Measurements from ENCODE around the gene DSCAM. TPM values are rescaled to one million over a fixed set of nuclear protein-coding genes. Genes with fewer than 3 reads are reported as not detected.

Gene DSCAM
- total and polyA plus RNA-seq, 10 donors = 0.02 to 2.7 (median 2.0) TPM

DNA sequence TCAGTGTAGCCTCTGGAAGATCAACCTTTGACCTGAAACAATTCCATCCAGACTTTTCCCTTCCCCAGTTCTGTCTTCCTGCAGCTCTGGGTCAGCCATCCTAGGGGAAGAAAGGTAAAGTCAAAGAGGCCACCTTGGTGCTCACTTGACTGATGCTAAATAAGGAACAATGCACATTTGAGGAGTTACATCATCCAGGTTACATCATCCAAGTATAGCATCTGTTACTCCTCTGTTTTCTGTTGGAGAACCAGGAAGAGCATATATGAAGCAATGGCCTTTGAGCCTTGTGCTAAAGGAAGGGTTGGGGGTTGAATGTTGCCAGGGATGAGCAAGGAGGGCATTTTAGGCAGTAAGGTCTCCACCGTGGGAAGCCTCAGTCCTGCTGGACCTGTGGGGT is 3.1 kb upstream of the DSCAM start:
- 71 to 89% (median 79%) methylated on average over 1 of the region's 1 CpG for WGBS, 5 donors
- peaks cover 0 to 46% (median 13%) of the 10 kb centered on the region in 7 donors for H3K27me3 ChIP-seq (replicated peaks in 1 of 7)
- TF ChIP-seq, protein P1, sequence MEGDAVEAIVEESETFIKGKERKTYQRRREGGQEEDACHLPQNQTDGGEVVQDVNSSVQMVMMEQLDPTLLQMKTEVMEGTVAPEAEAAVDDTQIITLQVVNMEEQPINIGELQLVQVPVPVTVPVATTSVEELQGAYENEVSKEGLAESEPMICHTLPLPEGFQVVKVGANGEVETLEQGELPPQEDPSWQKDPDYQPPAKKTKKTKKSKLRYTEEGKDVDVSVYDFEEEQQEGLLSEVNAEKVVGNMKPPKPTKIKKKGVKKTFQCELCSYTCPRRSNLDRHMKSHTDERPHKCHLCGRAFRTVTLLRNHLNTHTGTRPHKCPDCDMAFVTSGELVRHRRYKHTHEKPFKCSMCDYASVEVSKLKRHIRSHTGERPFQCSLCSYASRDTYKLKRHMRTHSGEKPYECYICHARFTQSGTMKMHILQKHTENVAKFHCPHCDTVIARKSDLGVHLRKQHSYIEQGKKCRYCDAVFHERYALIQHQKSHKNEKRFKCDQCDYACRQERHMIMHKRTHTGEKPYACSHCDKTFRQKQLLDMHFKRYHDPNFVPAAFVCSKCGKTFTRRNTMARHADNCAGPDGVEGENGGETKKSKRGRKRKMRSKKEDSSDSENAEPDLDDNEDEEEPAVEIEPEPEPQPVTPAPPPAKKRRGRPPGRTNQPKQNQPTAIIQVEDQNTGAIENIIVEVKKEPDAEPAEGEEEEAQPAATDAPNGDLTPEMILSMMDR (IDR thresholded peaks at IDR 0.05 in 8 of 11, conservative IDR thresholded peaks at IDR 0.05 in 3 of 11) = no peak
- no peak for TF ChIP-seq POLR2A (IDR thresholded peaks at IDR 0.05)
- TF ChIP-seq POLR2AphosphoS5 (IDR thresholded peaks at IDR 0.05) = no peak

DNA sequence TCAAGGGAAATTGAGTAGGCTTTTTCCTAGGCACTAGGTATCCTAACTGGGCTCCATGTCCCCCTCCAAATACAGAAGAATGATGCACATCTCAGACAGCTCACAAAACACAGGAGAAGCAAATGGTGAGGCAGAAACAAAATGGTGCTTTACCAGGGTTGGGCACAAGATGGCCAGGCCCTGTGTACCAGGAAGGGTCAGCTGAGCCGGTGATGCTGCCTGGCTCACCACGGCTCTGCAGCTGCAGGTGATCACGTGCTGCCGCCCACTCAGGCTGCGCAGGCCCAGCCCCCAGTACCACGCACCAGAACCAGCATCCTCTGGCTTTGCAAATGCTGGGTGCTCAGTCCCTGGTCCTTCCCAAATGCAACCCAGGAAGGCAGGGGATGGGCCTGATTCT is 993 bp upstream of the DSCAM start:
- Histone ChIP-seq H3K9me3 (no peaks in the 10 kb centered on the region), H3K27ac (no peak overlapping the region), H3K36me3 (no peaks in the 10 kb centered on the region), H3K27me3 (replicated peaks in 1 of 7) (peaks cover 0 to 54% (median 17%) of the 10 kb centered on the region in 7 donors), H3K4me1 (peaks cover 0 to 3% (median 0%) of the 10 kb centered on the region in 6 donors), H3K4me3 (no peak overlapping the region)
- 86 to 92% (median 91%) methylated on average over 6 of the region's 6 CpGs for WGBS, 5 donors
- intact Hi-C loops (cut with DNase I; ENCODE audit: low total_unique reads) = no loop called here
- TF ChIP-seq POLR2A (IDR thresholded peaks at IDR 0.05) (no peak), POLR2AphosphoS5 (IDR thresholded peaks at IDR 0.05) (no peak)
- DNase-seq = no peak

More for the DNA sequence above, 3.1 kb upstream of the DSCAM start:
- Histone ChIP-seq H3K4me3 (no peak overlapping the region), H3K9me3 (no peaks in the 10 kb centered on the region), H3K4me1 (peaks cover 0 to 3% (median 0%) of the 10 kb centered on the region in 6 donors), H3K36me3 (no peaks in the 10 kb centered on the region), H3K27ac (no peak overlapping the region)
- DNase-seq = no peak
- intact Hi-C loops (cut with DNase I; ENCODE audit: low total_unique reads) = no loop called here

DNA sequence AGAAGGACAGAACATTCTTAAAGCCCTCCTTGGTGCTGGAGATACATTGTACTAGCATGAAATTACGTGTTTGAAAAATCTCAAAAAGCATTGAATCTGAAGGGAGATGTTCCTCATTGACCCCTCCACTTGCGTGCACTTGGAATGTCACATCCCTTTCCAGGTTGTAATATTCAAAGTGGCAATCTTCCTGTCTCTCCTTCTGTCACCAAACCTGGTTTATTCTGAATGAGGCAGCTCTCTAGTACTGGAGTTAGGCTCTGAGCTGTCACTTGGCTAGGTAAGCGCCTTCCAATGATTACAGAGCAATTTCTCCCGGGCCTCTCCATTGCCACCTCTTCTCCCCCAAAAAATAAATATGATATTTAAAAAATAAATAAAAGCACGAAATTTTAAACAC is 855 bp downstream of the DSCAM start:
- Histone ChIP-seq H3K36me3 (no peaks in the 10 kb centered on the region), H3K4me1 (peaks cover 0 to 8% (median 0%) of the 10 kb centered on the region in 6 donors), H3K9me3 (no peaks in the 10 kb centered on the region), H3K4me3 (peak overlapping the region in 1 of 8 donors; percentile 51), H3K27ac (peak overlapping the region in 1 of 8 donors; percentile 26), H3K27me3 (replicated peaks in 1 of 7) (peaks cover 0 to 72% (median 23%) of the 10 kb centered on the region in 7 donors)
- no peak for DNase-seq
- TF ChIP-seq, protein P1 (IDR thresholded peaks at IDR 0.05 in 8 of 11, conservative IDR thresholded peaks at IDR 0.05 in 3 of 11) = no peak
- TF ChIP-seq POLR2AphosphoS5 (IDR thresholded peaks at IDR 0.05) (no peak), POLR2A (IDR thresholded peaks at IDR 0.05) (no peak)
- intact Hi-C loops (cut with DNase I; ENCODE audit: low total_unique reads) = no loop called here
- 27 to 41% (median 32%) methylated on average over 5 of the region's 5 CpGs for WGBS, 5 donors

DNA sequence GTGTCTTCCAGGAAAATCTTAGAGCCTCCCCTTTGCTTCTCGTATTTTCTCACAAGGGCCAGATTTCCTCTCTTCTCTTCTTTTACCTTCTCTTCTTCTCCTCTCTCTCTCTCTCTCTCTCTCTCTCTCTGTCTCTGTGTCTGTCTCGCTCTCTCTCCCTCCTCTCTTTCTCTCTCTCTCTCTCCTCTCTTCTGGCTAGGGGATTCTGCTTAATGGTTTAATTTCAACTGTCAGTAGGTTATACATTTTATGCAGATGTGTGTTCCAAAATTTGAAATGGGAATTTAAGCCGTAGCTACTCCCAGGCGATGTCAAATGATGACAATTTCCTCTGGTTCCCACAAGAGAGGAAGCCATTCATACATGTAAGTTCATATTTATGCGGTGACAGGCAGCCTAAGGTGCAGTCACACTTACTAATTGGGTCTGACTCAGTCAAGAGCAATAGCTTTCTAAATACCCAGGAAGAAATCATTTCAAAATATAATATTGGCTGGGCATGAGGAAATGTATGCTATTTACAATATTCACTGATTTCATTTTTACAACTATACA is 1.4 kb downstream of the DSCAM start:
- Histone ChIP-seq H3K27ac (peak overlapping the region in 1 of 8 donors; percentile 26), H3K4me3 (no peak overlapping the region), H3K4me1 (peaks cover 0 to 8% (median 0%) of the 10 kb centered on the region in 6 donors), H3K9me3 (no peaks in the 10 kb centered on the region), H3K27me3 (replicated peaks in 1 of 7) (peaks cover 0 to 78% (median 26%) of the 10 kb centered on the region in 7 donors), H3K36me3 (no peaks in the 10 kb centered on the region)
- TF ChIP-seq, protein P1 (IDR thresholded peaks at IDR 0.05 in 8 of 11, conservative IDR thresholded peaks at IDR 0.05 in 3 of 11) = no peak
- TF ChIP-seq POLR2AphosphoS5 (IDR thresholded peaks at IDR 0.05) (no peak), POLR2A (IDR thresholded peaks at IDR 0.05) (no peak)
- DNase-seq = no peak
- intact Hi-C loops (cut with DNase I; ENCODE audit: low total_unique reads) = no loop called here
- 38 to 52% (median 42%) methylated on average over 5 of the region's 5 CpGs for WGBS, 5 donors

Measured in spleen (tissue), 11 donors.